NCI-H526 (cell line): ENCODE results near the gene IDI2.

Source experiments
- DNase-seq, 2 experiments: peaks; one replicate each; lab custom pipeline; 2025; lab: John Stamatoyannopoulos, UW

IDI2 gene

GRCh38 chr10:1007583-1007982, 18.1 kb downstream of the IDI2 start:
- no peak for DNase-seq

DNA sequence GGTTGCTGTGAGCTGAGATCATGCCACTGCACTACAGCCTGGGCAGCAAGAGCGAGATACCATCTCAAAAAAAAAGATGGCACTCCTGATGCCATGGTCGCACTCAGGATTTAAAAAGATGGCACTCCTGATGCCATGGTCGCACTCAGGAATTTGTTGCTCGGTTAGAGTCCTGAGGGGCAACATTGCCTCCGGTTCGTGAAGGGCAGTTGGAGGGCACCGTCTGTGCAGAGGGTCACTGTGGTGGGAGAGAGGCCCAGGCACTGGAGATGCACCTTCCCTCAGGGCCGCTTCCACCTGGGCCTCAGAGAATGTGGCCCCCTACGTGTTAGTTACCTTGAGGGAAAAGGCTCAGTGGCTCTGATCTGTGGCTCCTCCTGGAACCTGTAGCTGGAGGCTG, 19.1 kb downstream of the IDI2 start:
- DNase-seq = no peak

DNA sequence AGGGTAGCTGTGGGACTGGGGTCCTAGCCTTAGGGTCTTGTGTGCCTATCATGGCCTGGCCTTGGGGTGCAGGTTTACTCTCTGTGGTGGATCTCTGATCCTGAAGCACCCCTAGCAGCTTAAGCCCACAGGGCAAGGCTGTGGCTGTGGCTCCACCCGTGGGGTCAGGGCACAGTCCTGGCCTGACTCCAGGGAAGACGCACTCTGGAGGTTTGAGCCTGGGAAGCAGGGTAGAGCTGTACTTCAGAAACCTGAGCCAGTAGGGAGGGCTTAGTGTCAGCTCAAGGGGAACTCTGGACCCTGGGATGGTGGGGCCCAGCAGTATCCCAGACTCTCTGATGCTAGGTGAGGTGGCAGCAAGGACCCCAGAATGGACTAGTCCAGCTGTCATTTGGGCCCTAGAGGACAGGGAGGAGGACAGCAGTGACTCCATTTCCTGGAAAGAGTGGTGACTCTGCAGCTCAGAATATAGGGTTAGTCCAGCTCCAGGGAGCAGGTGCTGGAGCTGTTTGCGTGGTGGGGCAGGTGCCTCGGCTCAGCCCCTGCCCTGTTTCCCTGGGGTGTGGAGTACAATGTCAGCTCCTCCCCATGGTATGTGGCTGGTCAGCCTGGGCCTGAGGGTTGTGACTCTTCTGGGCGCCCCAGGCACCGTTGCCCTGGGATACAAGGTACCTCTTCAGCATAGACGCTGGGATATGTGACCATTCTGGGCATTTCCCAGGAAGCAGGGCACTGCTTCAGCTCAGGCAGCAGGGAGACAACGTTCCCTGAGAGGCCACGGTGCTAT, 21.6 kb downstream of the IDI2 start:
- no peak for DNase-seq

DNA sequence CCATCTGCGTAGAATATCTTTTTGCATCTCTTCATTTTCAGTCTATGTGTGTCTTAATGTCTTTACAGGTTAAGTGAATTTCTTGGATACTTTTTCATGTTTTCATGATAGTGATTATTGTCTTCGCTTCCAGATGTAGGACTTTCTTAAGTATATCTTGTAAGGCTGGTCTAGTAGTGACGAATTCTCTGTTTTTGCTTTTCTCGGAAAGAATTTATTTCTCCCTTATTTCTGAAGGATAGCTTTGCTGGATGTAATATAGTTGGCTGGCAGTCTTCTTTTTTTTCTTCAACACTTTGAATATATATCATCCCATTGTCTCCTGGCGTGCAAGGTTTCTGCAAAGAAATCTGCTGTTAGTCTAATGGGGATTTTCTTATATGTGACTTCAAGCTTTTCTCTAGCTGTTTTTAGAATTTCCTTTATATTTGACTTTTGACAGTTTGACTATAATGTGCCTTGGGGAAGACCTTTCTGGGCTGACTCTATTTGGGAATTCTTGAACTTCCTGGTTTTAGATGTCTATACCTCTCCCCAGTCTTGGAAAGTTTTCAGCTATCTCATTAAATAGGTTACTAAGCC, 23.1 kb downstream of the IDI2 start:
- no peak for DNase-seq

DNA sequence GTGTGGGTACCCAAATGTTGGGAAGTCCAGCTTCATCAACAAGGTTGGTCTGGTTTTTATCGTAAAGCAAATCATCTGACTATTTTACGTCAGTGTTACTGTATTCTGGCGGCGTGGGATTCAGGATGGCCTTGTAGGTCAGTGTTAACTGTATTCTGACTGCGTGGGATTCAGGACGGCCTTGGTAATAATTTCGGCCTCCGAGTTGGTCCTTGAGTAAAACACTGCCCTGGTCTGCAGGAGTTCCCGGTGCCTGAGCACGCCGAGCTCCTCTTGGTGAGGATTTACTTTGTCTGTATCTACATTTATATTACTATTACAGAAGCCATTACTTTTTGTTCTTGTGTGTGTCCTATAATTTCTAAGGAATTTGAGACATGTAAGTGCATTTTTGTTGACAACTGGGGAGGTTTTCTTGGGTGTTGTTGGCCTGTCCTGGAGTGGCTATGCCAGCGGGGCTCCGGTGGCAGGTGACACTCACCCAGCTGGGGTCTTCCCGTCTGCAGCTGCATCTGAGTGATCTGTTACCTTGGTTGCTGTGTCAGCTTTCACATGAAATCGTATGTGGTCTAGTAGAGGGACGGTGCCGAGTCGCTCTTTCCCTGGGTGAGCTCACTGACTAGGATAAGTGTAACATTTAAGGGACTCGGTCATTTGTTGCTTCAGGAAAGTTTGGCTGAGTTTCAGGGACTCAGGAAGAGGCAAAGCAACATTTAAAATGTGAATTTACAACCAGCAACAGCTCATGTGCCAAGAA, 28.2 kb downstream of the IDI2 start:
- no peak for DNase-seq

DNA sequence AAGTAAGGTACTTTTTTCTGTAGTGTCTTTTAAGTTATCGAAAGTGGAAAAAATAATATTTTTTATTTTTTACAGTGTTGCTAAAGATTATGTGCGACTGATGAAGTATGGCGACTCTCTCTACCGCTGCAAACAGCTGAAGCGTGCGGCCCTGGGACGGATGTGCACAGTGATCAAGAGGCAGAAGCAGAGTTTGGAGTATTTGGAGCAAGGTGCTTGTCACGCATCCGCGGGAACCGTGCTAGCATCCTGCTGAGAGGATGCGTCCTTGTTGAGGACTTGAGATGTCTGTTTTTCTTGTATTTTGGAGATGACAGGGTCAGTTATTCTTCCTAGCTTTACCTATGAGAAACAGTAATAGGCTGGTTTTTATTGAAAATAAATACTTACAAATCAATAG, 29.6 kb downstream of the IDI2 start:
- no peak for DNase-seq

- DNase-seq = no peak
These were observed 30.1 kb downstream of the IDI2 start for GRCh38 chr10:995559-995926.

DNA sequence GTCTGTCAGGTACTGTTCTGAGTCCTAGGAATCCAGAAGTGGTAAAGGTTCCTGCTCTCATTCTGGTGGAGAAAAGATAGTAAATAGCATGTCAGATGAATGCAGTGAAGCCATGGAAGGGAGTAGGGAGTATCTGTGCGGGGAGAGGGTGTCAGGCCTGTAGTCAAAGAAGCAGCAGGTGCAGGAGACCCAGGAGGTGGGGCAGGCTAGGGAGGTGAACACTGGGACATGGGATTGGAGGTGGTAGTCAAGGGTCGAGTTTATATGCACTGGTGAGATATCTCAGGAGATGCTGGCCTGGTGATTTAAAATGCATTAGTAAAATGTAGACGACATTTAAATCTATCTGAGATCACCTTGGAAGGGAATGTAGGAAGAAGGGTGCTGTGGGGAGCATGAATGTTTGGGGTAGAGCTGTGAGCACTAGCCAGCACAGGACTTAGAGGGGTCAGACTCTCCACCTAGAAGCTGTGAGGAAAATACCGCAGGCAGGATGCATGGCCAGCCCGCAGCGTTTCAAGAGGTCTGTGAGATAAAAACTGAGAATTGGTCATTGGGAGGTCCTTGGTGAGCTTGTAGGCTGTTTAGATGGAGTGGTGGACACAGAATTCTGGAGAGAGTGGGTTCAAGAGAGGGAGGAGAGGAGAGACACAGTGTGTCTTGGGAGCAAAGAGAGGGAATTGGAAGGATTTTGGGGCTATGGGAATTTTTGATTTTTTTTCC, 30.7 kb downstream of the IDI2 start:
- no peak for DNase-seq

- no peak for DNase-seq
These were observed 32.8 kb downstream of the IDI2 start for GRCh38 chr10:992871-993270.

GRCh38 chr10:992467-992866, 33.2 kb downstream of the IDI2 start:
- no peak for DNase-seq

- DNase-seq = no peak
These were observed 34.9 kb downstream of the IDI2 start for GRCh38 chr10:990808-991207.

DNA sequence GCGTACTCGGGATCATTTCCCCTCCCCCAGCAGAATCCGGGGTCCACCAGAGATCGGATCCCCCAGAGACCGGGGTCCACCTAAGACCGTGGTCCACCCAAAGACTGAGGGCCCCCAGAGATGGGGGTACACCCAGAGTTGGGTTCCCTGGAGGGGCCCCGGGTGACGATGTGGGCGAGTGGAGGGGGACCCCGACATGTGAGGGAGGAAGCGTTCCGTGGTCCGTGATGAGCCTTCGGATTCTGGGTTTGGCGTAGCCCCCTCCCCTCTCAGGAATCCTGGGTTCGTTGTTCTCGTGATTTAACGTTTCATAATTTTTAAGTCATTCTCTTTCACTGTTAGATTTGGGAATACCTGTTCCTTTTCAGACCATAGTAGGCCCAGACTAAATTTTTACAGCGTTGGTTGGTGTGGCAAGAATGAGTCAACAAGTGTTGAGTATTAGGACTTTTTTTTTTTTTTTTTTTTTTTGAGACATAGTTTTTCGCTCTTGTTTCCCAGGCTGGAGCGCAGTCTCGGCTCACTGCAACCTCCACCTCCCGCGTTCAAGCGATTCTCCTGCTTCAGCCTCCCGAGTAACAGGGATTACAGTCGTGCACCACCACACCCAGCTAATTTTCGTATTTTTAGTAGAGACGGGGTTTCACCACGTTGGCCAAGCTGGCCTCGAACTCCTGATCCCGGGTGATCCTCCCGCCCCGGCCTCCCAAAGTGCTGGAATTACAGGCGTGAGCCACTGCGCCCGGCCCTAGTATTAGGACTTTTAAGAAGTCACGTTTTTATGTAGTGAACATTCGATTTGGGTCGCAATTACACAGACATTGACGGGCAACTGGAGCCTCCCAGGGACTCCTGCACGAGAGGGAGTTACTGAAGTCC, 36.8 kb downstream of the IDI2 start:
- no peak for DNase-seq

- peak; percentile 91 to 96 for DNase-seq
These were observed 37.6 kb downstream of the IDI2 start, which contains the start of gene GTPBP4 for GRCh38 chr10:987870-988666. GTPBP4 (plus strand) TSS chr10:988434; CDS start chr10:988480, 46 bp downstream.

GRCh38 chr10:987620-987869, 38.1 kb downstream of the IDI2 start:
- DNase-seq = no peak

- DNase-seq = no peak
These were observed 38.6 kb downstream of the IDI2 start for GRCh38 chr10:986881-987619.

GRCh38 chr10:986137-986825, 39.4 kb downstream of the IDI2 start:
- DNase-seq = no peak

DNA sequence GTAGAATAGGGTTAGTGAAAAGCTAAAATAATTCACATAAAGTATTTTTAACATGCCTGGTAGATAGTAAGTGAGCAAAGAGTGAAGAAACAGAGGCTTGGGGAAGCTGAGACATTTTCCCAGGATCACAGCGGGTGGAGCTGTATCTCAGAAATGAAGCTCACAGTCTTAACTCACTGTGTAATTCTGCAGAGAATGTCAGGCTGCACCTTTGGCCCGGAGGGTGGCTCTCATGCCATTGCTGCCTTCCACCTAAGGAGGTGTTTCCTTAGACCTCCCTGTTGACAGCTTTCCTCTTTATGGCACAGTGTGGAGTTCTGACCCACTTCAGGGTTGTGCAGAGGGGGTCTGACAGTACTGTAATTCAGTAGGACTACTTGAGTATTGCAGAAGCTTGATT, 40.3 kb downstream of the IDI2 start:
- DNase-seq = no peak

DNA sequence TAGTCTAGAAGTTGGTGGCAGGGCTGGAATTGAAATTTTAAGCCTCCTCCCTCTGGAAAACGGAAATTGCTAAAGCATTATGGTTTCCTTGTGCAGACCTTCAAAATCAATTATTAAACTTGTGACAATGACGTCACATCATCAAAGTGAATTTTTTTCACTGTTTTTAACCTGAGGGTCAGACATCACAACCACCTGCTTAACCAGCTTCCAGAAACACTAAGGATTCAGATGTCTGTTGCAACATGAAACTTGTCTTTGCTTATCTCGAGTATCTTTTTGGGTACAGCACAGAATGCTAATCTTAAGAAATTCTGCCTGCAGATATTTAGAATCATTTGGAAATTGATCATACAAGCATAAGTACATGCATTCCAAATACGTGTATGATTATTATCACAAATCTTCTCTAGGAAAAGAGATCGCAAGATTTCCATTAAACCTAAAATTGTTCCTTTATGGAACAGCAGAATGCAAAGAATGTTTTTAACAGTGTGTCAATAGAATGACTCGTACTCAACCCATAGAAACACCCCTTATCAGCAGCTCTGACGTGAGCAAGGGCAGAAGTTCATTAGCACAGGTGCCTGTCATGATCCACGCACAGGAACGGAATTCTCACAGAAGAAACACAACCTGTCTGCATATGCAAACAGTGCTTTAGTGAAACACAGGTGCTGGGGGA, 41.5 kb downstream of the IDI2 start:
- no peak for DNase-seq

- no peak for DNase-seq
These were observed 42.3 kb downstream of the IDI2 start for GRCh38 chr10:983401-983800.
